H1 (cell line): ENCODE measurements around the gene CHRNA4. TPM values are rescaled to one million over a fixed set of nuclear protein-coding genes. Genes with fewer than 3 reads are reported as not detected.

Experiments
- BCL11A ChIP-seq, 2 experiments: IDR thresholded peaks; one replicate each; pipeline ENCODE4 v1.6.1; 2011; ENCODE audit warnings: low read depth in 2 of 2, low read length in 2 of 2, mild to moderate bottlenecking in 2 of 2
- E2F6 ChIP-seq: IDR thresholded peaks from 2 replicates; pipeline ENCODE4 v1.6.1; 2012; ENCODE audit warnings: inconsistent platforms
- HDAC2 ChIP-seq, 2 experiments: fragments of 300-600 bp in 1 of 2; sonication (generic) in 1 of 2; IDR thresholded peaks; 2 replicates each; pipeline ENCODE4 v1.6.1; 2011 to 2012; ENCODE audit warnings: low read depth in 2 of 2, low read length in 2 of 2, mild to moderate bottlenecking in 2 of 2, moderate library complexity in 2 of 2, borderline replicate concordance in 1 of 2, inconsistent platforms in 1 of 2
- HDAC6 ChIP-seq: IDR thresholded peaks from one replicate; pipeline ENCODE4 v1.7.1; 2012; ENCODE audit warnings: low read depth, mild to moderate bottlenecking, inconsistent platforms, low read length, moderate library complexity
- NANOG ChIP-seq: IDR thresholded peaks from 2 replicates; pipeline ENCODE4 v1.6.1; 2011; ENCODE audit warnings: low read length, low read depth, mild to moderate bottlenecking, inconsistent platforms; ENCODE audit not compliant: insufficient read depth, poor library complexity, severe bottlenecking
- RNF2 ChIP-seq: fragments of 200-900, 300-1000 bp; sonication (generic); IDR thresholded peaks from 2 replicates; pipeline ENCODE4 v1.7.1; 2016; ENCODE audit warnings: borderline replicate concordance, low read depth, mild to moderate bottlenecking, antibody characterized with exemption, low read length; ENCODE audit not compliant: poor library complexity, severe bottlenecking; ENCODE audit errors: missing control alignments
- TCF12 ChIP-seq: IDR thresholded peaks from 2 replicates; pipeline ENCODE4 v1.6.1; 2011; ENCODE audit warnings: low read depth, mild to moderate bottlenecking, low read length
- polyA plus RNA-seq, 7 experiments: library from polyadenylated mRNA; depleted of rRNA in 3 of 7; stranded (reverse) in 5 of 7; unstranded in 2 of 7; fragments of >200 nt in 5 of 7; fragments of 200-250 nt in 2 of 7; gene quantifications; 1 replicate in 5 of 7; 2 replicates in 1 of 7; 4 replicates in 1 of 7; pipeline versions ENCODE4 v1.2.1 to v1.2.3, GENCODE V29; 2011 to 2013; ENCODE audit warnings: missing spikeins in 2 of 7, mixed read lengths in 2 of 7
- total RNA-seq: library from RNA; stranded (reverse); fragmentation: NEBNext Ultra II Directional; extraction: Animal tissue kit (Norgen Biotek cat#: 25700); gene quantifications from 2 replicates; pipeline ENCODE4 v1.2.1, GENCODE V29; 2021

CHRNA4 gene
- total and polyA plus RNA-seq, 2 of the 8 experiments (the other 6 are each of a cell fraction or from before 2014, with no cell fraction given), result 4.3 to 5.7 TPM

- TF ChIP-seq NANOG (no peak), HDAC6 (no peak), HDAC2 (IDR thresholded peaks at IDR 0.05; ENCODE audit: borderline replicate concordance in 1 of 2, low read depth in 2 of 2, low read length in 2 of 2) (no peak), E2F6 (0 out of 2 replicates have a peak, but pooled peaks have one; percentile 35), TCF12 (0 out of 2 replicates have a peak, but pooled peaks have one; percentile 63), BCL11A (IDR thresholded peaks at IDR 0.05; ENCODE audit: low read depth in 2 of 2, low read length in 2 of 2) (no peak), RNF2 (no peak)
These were observed 43.3 kb upstream of the CHRNA4 start (continued) for GRCh38 chr20:63404129-63405085.
